RWPE1 (cell line): Measurements from ENCODE around the gene RABIF.

Source experiments
- CTCF ChIA-PET: fragments of 350-600 bp; sonication (Branson Sonifier 250); formaldehyde crosslinking; extraction: SDS; loops from one replicate; lab custom pipeline; 2021; lab: Yijun Ruan, JAX
- POLR2A ChIA-PET: fragments of 400-600 bp; formaldehyde crosslinking; extraction: SDS; loops from one replicate; lab custom pipeline; 2020; ENCODE audit warnings: antibody characterized with exemption; ENCODE audit not compliant: low non-redundant PET; lab: Yijun Ruan, JAX
- DNase-seq: peaks from one replicate; pipeline ENCODE4 v3.0.0; 2012; ENCODE audit warnings: low spot score
- H3K27ac ChIP-seq: fragments of 450-650 bp; 2 replicates; pipeline ENCODE4 v1.5.1; 2017
- TF ChIP-seq, protein P1 (sequence below): fragments of 450-650 bp; conservative IDR thresholded peaks from 2 replicates; pipeline ENCODE4 v1.5.1; 2017; ENCODE audit warnings: low read depth, mild to moderate bottlenecking

RABIF gene

GRCh38 chr1:202844259-202844658, 44.7 kb downstream of the RABIF start:
- ChIA-PET POLR2A (no interaction called here), CTCF (interaction anchor here (0.7 kb wide), 1 partner anchor 125 kb away, joined by 3 read pairs; no protein-coding TSS in a partner anchor)
- TF ChIP-seq, protein P1, sequence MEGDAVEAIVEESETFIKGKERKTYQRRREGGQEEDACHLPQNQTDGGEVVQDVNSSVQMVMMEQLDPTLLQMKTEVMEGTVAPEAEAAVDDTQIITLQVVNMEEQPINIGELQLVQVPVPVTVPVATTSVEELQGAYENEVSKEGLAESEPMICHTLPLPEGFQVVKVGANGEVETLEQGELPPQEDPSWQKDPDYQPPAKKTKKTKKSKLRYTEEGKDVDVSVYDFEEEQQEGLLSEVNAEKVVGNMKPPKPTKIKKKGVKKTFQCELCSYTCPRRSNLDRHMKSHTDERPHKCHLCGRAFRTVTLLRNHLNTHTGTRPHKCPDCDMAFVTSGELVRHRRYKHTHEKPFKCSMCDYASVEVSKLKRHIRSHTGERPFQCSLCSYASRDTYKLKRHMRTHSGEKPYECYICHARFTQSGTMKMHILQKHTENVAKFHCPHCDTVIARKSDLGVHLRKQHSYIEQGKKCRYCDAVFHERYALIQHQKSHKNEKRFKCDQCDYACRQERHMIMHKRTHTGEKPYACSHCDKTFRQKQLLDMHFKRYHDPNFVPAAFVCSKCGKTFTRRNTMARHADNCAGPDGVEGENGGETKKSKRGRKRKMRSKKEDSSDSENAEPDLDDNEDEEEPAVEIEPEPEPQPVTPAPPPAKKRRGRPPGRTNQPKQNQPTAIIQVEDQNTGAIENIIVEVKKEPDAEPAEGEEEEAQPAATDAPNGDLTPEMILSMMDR = no peak
- peak; percentile 68 for DNase-seq
- H3K27ac ChIP-seq = no peak overlapping the region

- POLR2A ChIA-PET = no interaction called here
- TF ChIP-seq, protein P1 = no peak
- no peak overlapping the region for H3K27ac ChIP-seq
- no peak for DNase-seq
- CTCF ChIA-PET = interaction anchor here (0.7 to 1.0 kb wide), 2 partner anchors 69 to 426 kb away, joined by 3 read pairs; no protein-coding TSS in a partner anchor
Observed at GRCh38 chr1:202843081-202843480, 45.9 kb downstream of the RABIF start.

DNA sequence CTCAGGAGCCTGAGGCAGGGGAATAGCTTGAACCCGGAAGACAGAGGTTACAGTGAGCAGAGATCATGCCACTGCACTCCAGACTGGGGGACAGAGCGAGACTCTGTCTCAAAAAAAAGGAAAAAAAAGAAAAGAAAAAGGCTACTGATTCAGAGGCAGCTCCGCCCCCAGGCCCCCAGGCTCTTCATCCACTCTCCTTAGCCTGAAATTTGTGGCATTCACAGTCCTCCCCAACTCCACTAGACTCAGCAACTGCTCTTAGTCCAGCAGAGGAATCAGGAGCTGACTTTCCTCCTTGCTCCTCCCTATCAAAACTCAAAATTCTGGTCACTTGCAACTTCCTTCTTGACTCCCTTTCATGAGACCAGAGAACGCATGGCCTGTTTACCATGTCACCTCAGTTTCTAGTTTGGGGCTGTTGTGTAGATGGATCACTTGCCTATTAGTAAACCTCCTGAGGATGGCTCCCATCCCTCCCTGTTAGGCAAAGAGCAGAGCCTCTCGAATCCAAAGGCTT, 51.1 kb downstream of the RABIF start:
- TF ChIP-seq, protein P1 = no peak
- no peak overlapping the region for H3K27ac ChIP-seq
- DNase-seq = no peak
- ChIA-PET CTCF (no interaction called here), POLR2A (interaction anchor here (0.5 kb wide), 1 partner anchor 58 kb away, joined by 3 read pairs; no protein-coding TSS in a partner anchor)

DNA sequence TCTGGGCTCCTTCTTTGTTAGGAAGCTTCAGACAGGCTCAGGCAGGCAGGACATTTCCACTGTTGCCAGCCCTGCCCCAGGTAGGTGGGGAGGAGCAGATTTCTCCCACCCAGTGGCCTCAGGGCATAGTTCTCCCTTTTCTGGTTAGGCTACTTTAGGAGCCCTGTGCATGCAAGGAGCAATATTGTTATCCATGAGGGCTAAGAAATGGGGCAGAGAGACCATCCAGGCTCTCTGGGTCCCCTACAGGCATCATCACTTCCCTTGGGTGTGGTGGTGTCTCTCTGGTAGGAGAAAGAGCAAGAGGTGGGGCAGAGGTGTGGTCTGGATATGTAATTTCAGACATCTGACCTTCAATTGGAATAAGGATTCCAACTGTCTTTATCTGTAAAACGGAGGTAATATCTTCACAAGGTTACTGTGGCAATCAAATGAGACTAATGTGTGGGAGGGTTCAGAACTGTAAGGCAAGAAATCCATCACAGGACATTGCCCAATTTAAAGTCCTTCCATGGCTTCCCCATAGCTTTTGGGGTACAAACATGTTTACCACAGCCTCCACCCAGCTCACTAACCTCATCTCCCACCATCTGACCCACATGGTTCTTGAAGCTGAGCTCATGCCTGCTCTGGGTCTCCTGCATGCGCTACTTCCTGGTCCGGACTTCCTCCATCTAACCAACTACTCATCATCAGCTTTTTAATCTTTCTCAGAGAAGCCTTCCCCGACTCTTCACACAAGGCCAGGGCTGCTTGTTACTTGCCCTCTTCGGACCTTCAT, 52.1 kb downstream of the RABIF start:
- POLR2A ChIA-PET = interaction anchor here (0.8 kb wide), 1 partner anchor 24 kb away, joined by 4 read pairs; no protein-coding TSS in a partner anchor
- TF ChIP-seq, protein P1 = no peak
- CTCF ChIA-PET = interaction anchor here (0.6 to 1.2 kb wide), 3 partner anchors 24 to 134 kb away, joined by 3 read pairs; no protein-coding TSS in a partner anchor
- no peak overlapping the region for H3K27ac ChIP-seq
- DNase-seq = peak; percentile 90

GRCh38 chr1:202835548-202836072, 53.3 kb downstream of the RABIF start:
- H3K27ac ChIP-seq = no peak overlapping the region
- POLR2A ChIA-PET = no interaction called here
- CTCF ChIA-PET = interaction anchor here (0.9 to 1.3 kb wide), 3 partner anchors 10 to 25 kb away, joined by 3 read pairs; no protein-coding TSS in a partner anchor
- TF ChIP-seq, protein P1 = no peak
- no peak for DNase-seq
